Measurements from ENCODE around the gene TRMT1L.

DNA sequence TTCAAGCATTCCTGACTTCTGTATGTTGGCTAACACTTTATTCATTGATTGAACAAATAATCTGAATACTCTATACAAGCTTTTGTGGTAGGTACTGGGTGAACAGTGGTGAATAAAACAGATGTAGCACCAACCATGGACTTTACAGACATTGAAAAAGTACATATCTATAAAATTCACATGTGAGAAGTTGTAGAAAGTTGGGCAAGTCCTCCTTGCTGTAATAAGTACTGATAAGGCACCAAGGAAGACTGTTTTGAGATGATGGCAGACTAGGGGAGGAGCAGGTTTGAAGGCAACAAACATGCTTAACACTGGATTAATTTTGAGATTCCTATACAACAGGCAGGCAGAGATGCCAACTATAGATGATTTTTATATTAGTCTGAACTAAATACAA, 69.0 kb downstream of the TRMT1L start:
- TF ChIP-seq CTCF (IDR thresholded peaks at IDR 0.05) (no peak), POLR2A (IDR thresholded peaks at IDR 0.05) (no peak)
